Spleen (tissue), 11 donors: ENCODE results near the gene COL8A2. TPM values are rescaled to one million over a fixed set of nuclear protein-coding genes. Genes with fewer than 3 reads are reported as not detected.

Experiments
- DNase-seq: peaks from one replicate; pipeline ENCODE4 v3.0.0-alpha.2; 2020
- H3K27ac ChIP-seq, 8 donors: fragments of 200-600 bp; sonication (generic) in 7 of 8; 1 replicate in 4 of 8; 2 replicates in 4 of 8; pipeline versions ENCODE4 v1.5.0 to v1.8.0; 2016 to 2021; ENCODE audit warnings: inconsistent platforms in 4 of 8, mild to moderate bottlenecking in 4 of 8, moderate library complexity in 1 of 8
- H3K27me3 ChIP-seq, 7 donors: fragments of 200-600 bp; sonication (generic) in 6 of 7; replicated peaks in 1 of 7; 1 replicate in 4 of 7; 2 replicates in 3 of 7; pipeline versions ENCODE4 v1.5.0 to v1.8.0; 2016 to 2021; ENCODE audit warnings: inconsistent platforms in 3 of 7, mild to moderate bottlenecking in 1 of 7
- H3K36me3 ChIP-seq, 6 donors: fragments of 200-600 bp; sonication (generic) in 5 of 6; 1 replicate in 4 of 6; 2 replicates in 2 of 6; pipeline versions ENCODE4 v1.5.0 to v1.8.0; 2016 to 2021; ENCODE audit warnings: inconsistent platforms in 2 of 6
- H3K4me1 ChIP-seq, 6 donors: fragments of 200-600 bp; sonication (generic) in 5 of 6; 1 replicate in 3 of 6; 2 replicates in 3 of 6; pipeline versions ENCODE4 v1.5.0 to v1.8.0; 2016 to 2021; ENCODE audit warnings: inconsistent platforms in 3 of 6
- H3K4me3 ChIP-seq, 8 donors: fragments of 200-600 bp; sonication (generic) in 7 of 8; 1 replicate in 4 of 8; 2 replicates in 4 of 8; pipeline versions ENCODE4 v1.5.0 to v1.8.0; 2016 to 2021; ENCODE audit warnings: inconsistent platforms in 4 of 8, mild to moderate bottlenecking in 4 of 8, moderate library complexity in 2 of 8
- H3K9me3 ChIP-seq, 8 donors: fragments of 200-600 bp; sonication (generic) in 7 of 8; 1 replicate in 4 of 8; 2 replicates in 4 of 8; pipeline versions ENCODE4 v1.5.0 to v1.8.0; 2016 to 2021; ENCODE audit warnings: inconsistent platforms in 4 of 8
- CTCF ChIP-seq, 11 experiments: fragments of 200-600 bp in 7 of 11; fragments of 450-650 bp in 4 of 11; sonication (generic) in 4 of 11; IDR thresholded peaks in 8 of 11; conservative IDR thresholded peaks in 3 of 11; 1 replicate in 7 of 11; 2 replicates in 4 of 11; pipeline versions ENCODE4 v1.4.0 to v1.8.0; 2016 to 2021; ENCODE audit warnings: antibody characterized with exemption in 11 of 11, inconsistent platforms in 4 of 11, mild to moderate bottlenecking in 1 of 11
- POLR2A ChIP-seq, 3 donors: fragments of 450-650 bp; IDR thresholded peaks; one replicate each; pipeline ENCODE4 v1.5.1; 2017; ENCODE audit warnings: antibody characterized with exemption in 3 of 3, mild to moderate bottlenecking in 1 of 3
- POLR2AphosphoS5 ChIP-seq, 3 donors: sonication (generic); formaldehyde crosslinking; IDR thresholded peaks; one replicate each; pipeline ENCODE4 v1.5.1; 2017; ENCODE audit warnings: antibody characterized with exemption in 3 of 3
- WGBS, 5 donors: extraction: QIAGEN DNeasy Blood & Tissue Kit in 3 of 5; methylation state at CpG; one replicate each; pipeline versions ENCODE4 v1.1.5 to v1.1.7; 2013 to 2018; 5-methylcytosine and 5-hydroxymethylcytosine counted together
- intact Hi-C: fragments of 100-400 bp; cut with DNase I; formaldehyde crosslinking; loops from one replicate; pipeline ENCODE4 v1.15.0; 2023; ENCODE audit warnings: low total_unique reads
- polyA plus RNA-seq, 3 donors: library from polyadenylated mRNA; stranded (reverse); fragments of 200-250 nt; gene quantifications; one replicate each; pipeline ENCODE4 v1.2.1, GENCODE V29; 2013
- total RNA-seq, 7 donors: library from RNA; depleted of rRNA in 3 of 7; stranded (reverse); fragments of >200 nt in 3 of 7; fragmentation: NEBNext Ultra II Directional in 4 of 7; extraction: Animal tissue kit (Norgen Biotek cat#: 25700) in 4 of 7; gene quantifications; one replicate each; pipeline versions ENCODE4 v1.1.0 to v1.2.1, GENCODE V29; 2016 to 2021
- donor health status: healthy with polysubstance abuse.
- donor health status: DM: no; HTN: no; CAD: no; lungs with moderate emphysema.
- donor health status: DM: no; HTN: no; CAD: no.
- donor health status: Bipolar disorder and iron deficiency.
- donor health status: healthy.
- donor health status: DM: no; HTN: no; CAD: no.
- donor health status: DM: yes; HTN: yes; CAD: no.

The COL8A2 gene
- total and polyA plus RNA-seq, 10 donors, result 2.1 to 32.0 (median 9.9) TPM

- 52 to 76% (median 57%) methylated on average over 8 to 9 of the region's 9 CpGs for WGBS, 5 donors
- no peak for DNase-seq
- Histone ChIP-seq H3K27ac (peak overlapping the region; percentile 20 to 72 (median 58)), H3K4me3 (no peak overlapping the region), H3K27me3 (peaks cover 0 to 18% (median 1%) of the 10 kb centered on the region in 7 donors), H3K36me3 (no peaks in the 10 kb centered on the region), H3K9me3 (no peaks in the 10 kb centered on the region), H3K4me1 (peaks cover 4 to 79% (median 31%) of the 10 kb centered on the region in 6 donors)
- intact Hi-C loops, result no loop called here
- TF ChIP-seq CTCF (IDR thresholded peaks at IDR 0.05 in 8 of 11, conservative IDR thresholded peaks at IDR 0.05 in 3 of 11) (no peak), POLR2AphosphoS5 (IDR thresholded peaks at IDR 0.05) (peak; percentile 31 to 64 (median 32))
These were observed 5.6 kb downstream of the COL8A2 start for GRCh38 chr1:36119456-36119855.

GRCh38 chr1:36118447-36119204 lies 6.4 kb downstream of the COL8A2 start:
- Histone ChIP-seq H3K27ac (peak overlapping the region in 6 of 8 donors; percentile 20 to 72 (median 66)), H3K4me3 (no peak overlapping the region), H3K4me1 (peaks cover 4 to 71% (median 26%) of the 10 kb centered on the region in 6 donors), H3K9me3 (no peaks in the 10 kb centered on the region), H3K36me3 (no peaks in the 10 kb centered on the region), H3K27me3 (peaks cover 0 to 10% (median 0%) of the 10 kb centered on the region in 7 donors)
- intact Hi-C loops, result no loop called here
- WGBS, 5 donors, result 74 to 85% (median 80%) methylated on average over 8 to 10 of the region's 10 CpGs
- TF ChIP-seq POLR2A (IDR thresholded peaks at IDR 0.05) (no peak), CTCF (IDR thresholded peaks at IDR 0.05 in 8 of 11, conservative IDR thresholded peaks at IDR 0.05 in 3 of 11) (no peak), POLR2AphosphoS5 (IDR thresholded peaks at IDR 0.05) (no peak)
- no peak for DNase-seq

GRCh38 chr1:36116901-36117300 lies 8.1 kb downstream of the COL8A2 start:
- no peak overlapping the region for H3K4me3 ChIP-seq
- H3K27ac ChIP-seq, result no peak overlapping the region
- H3K27me3 ChIP-seq, result no peaks in the 10 kb centered on the region
- no peak for DNase-seq
- TF ChIP-seq POLR2AphosphoS5 (IDR thresholded peaks at IDR 0.05) (no peak), CTCF (IDR thresholded peaks at IDR 0.05 in 8 of 11, conservative IDR thresholded peaks at IDR 0.05 in 3 of 11) (no peak), POLR2A (IDR thresholded peaks at IDR 0.05) (no peak)
- peaks cover 0 to 53% (median 19%) of the 10 kb centered on the region in 6 donors for H3K4me1 ChIP-seq
- intact Hi-C loops, result no loop called here
- H3K9me3 ChIP-seq, result no peaks in the 10 kb centered on the region
- 93 to 100% (median 94%) methylated on average over 2 to 5 of the region's 5 CpGs for WGBS, 5 donors
- no peaks in the 10 kb centered on the region for H3K36me3 ChIP-seq

- H3K36me3 ChIP-seq, result no peaks in the 10 kb centered on the region
- no peak for DNase-seq
- H3K27ac ChIP-seq, result peak overlapping the region in 3 of 8 donors; percentile 18 to 41 (median 36)
- peaks cover 0 to 45% (median 19%) of the 10 kb centered on the region in 6 donors for H3K4me1 ChIP-seq
- TF ChIP-seq POLR2AphosphoS5 (IDR thresholded peaks at IDR 0.05) (no peak), POLR2A (IDR thresholded peaks at IDR 0.05) (no peak), CTCF (IDR thresholded peaks at IDR 0.05 in 8 of 11, conservative IDR thresholded peaks at IDR 0.05 in 3 of 11) (no peak)
- 53 to 85% (median 62%) methylated on average over 5 of the region's 5 CpGs for whole genome bisulfite sequencing, 5 donors
- H3K4me3 ChIP-seq, result no peak overlapping the region
- H3K9me3 ChIP-seq, result no peaks in the 10 kb centered on the region
- no peaks in the 10 kb centered on the region for H3K27me3 ChIP-seq
- intact Hi-C loops, result no loop called here
These were observed 9.1 kb downstream of the COL8A2 start for GRCh38 chr1:36115931-36116330.
